ENCODE measurements around the gene BAZ2B.

- TF ChIP-seq CTCF (IDR thresholded peaks at IDR 0.05; ENCODE audit: insufficient read depth, low read length, poor library complexity, severe bottlenecking) (no peak), EZH2phosphoT487 (conservative IDR thresholded peaks at IDR 0.05; ENCODE audit: low read length) (no peak)
These were observed 54.6 kb downstream of the BAZ2B start for GRCh38 chr2:159561786-159562185.

All from SU-DHL-6 (cell line).